Measurements from ENCODE around the gene TTC36.

- no peak for TF ChIP-seq ZBTB7A (tag by site-specific recombination; IDR thresholded peaks at IDR 0.05; ENCODE audit: low read depth)
- no peak for TF ChIP-seq CTCF (tag by site-specific recombination; IDR thresholded peaks at IDR 0.05)
- TF ChIP-seq ZBTB21 (tag by site-specific recombination; IDR thresholded peaks at IDR 0.05) = no peak
- TF ChIP-seq MYNN (tag by site-specific recombination; IDR thresholded peaks at IDR 0.05; ENCODE audit: borderline replicate concordance) = no peak
- TF ChIP-seq ZNF138 (tag by site-specific recombination; IDR thresholded peaks at IDR 0.05; ENCODE audit: borderline replicate concordance) = no peak
- no peak for TF ChIP-seq ZNF214 (tag by site-specific recombination; IDR thresholded peaks at IDR 0.05; ENCODE audit: borderline replicate concordance)
- TF ChIP-seq TCF7L2 (IDR thresholded peaks at IDR 0.05; ENCODE audit: borderline replicate concordance, low read depth, low read length) = no peak
- TF ChIP-seq SP2 (tag by site-specific recombination; IDR thresholded peaks at IDR 0.05) = no peak
- TF ChIP-seq PATZ1 (tag by site-specific recombination; IDR thresholded peaks at IDR 0.05) = no peak
- TF ChIP-seq ZNF155 (tag by site-specific recombination; IDR thresholded peaks at IDR 0.05) = no peak
- TF ChIP-seq, protein P1, sequence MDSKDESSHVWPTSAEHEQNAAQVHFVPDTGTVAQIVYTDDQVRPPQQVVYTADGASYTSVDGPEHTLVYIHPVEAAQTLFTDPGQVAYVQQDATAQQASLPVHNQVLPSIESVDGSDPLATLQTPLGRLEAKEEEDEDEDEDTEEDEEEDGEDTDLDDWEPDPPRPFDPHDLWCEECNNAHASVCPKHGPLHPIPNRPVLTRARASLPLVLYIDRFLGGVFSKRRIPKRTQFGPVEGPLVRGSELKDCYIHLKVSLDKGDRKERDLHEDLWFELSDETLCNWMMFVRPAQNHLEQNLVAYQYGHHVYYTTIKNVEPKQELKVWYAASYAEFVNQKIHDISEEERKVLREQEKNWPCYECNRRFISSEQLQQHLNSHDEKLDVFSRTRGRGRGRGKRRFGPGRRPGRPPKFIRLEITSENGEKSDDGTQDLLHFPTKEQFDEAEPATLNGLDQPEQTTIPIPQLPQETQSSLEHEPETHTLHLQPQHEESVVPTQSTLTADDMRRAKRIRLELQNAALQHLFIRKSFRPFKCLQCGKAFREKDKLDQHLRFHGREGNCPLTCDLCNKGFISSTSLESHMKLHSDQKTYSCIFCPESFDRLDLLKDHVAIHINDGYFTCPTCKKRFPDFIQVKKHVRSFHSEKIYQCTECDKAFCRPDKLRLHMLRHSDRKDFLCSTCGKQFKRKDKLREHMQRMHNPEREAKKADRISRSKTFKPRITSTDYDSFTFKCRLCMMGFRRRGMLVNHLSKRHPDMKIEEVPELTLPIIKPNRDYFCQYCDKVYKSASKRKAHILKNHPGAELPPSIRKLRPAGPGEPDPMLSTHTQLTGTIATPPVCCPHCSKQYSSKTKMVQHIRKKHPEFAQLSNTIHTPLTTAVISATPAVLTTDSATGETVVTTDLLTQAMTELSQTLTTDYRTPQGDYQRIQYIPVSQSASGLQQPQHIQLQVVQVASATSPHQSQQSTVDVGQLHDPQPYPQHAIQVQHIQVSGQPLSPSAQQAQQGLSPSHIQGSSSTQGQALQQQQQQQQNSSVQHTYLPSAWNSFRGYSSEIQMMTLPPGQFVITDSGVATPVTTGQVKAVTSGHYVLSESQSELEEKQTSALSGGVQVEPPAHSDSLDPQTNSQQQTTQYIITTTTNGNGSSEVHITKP (tag by site-specific recombination; IDR thresholded peaks at IDR 0.05) = no peak
Measured at GRCh38 chr11:118532852-118533768, 5.8 kb downstream of the TTC36 start.
